ENCODE measurements around the gene DRC7. TPM values are rescaled to one million over a fixed set of nuclear protein-coding genes. Genes with fewer than 3 reads are reported as not detected.
"Not testable (repeated sequence)": the region's sequence is repeated elsewhere in the genome, so short reads cannot be mapped to it uniquely, and the experiment has no call there.

The DRC7 gene
- total RNA-seq, 1 experiment from 2014 or later = not detected

GRCh38 chr16:57711346-57711745 is 16.7 kb downstream of the DRC7 start:
- Mint-ChIP-seq H3K4me1 (no peaks in the 10 kb centered on the region), H3K27me3 (ENCODE audit: low read depth) (no peaks in the 10 kb centered on the region), H3K27ac (no peak overlapping the region), H3K36me3 (no peaks in the 10 kb centered on the region), H3K9me3 (peaks cover 7% of the 10 kb centered on the region; the same call in 1 of the 2 replicates), H3K4me3 (no peak overlapping the region)
- ATAC-seq (no peak), DNase-seq (ENCODE audit: low spot score) (no peak)
- ChIA-PET POLR2A (no interaction called here), CTCF (no interaction called here)
- TF ChIP-seq ZNF317 (CRISPR knock-in tag; IDR thresholded peaks at IDR 0.05; ENCODE audit: borderline replicate concordance, low read depth) (no peak), ZNF219 (CRISPR knock-in tag; IDR thresholded peaks at IDR 0.05; ENCODE audit: borderline replicate concordance) (no peak), FOXP1 (CRISPR knock-in tag; IDR thresholded peaks at IDR 0.05; ENCODE audit: borderline replicate concordance) (no peak)

- ChIA-PET CTCF (no interaction called here), POLR2A (no interaction called here)
- Mint-ChIP-seq H3K36me3 (no peaks in the 10 kb centered on the region), H3K4me1 (no peaks in the 10 kb centered on the region), H3K27me3 (ENCODE audit: low read depth) (no peaks in the 10 kb centered on the region), H3K4me3 (no peak overlapping the region), H3K27ac (no peak overlapping the region), H3K9me3 (peaks cover 3% of the 10 kb centered on the region; the same call in 1 of the 2 replicates)
- no peak for DNase-seq (ENCODE audit: low spot score)
- ATAC-seq = no peak
- TF ChIP-seq TEAD4 (CRISPR knock-in tag; IDR thresholded peaks at IDR 0.05) (no peak), E2F5 (CRISPR knock-in tag; IDR thresholded peaks at IDR 0.05) (no peak), E2F4 (CRISPR knock-in tag; IDR thresholded peaks at IDR 0.05; ENCODE audit: borderline replicate concordance, low read depth) (no peak), USF1 (CRISPR knock-in tag; IDR thresholded peaks at IDR 0.05) (no peak), ZNF671 (CRISPR knock-in tag; IDR thresholded peaks at IDR 0.05) (no peak), TCF7 (CRISPR knock-in tag; IDR thresholded peaks at IDR 0.05; ENCODE audit: low read depth) (no peak), JUN (CRISPR knock-in tag; IDR thresholded peaks at IDR 0.05) (no peak), MYBL2 (CRISPR knock-in tag; IDR thresholded peaks at IDR 0.05) (no peak), ESRRA (CRISPR knock-in tag; IDR thresholded peaks at IDR 0.05; ENCODE audit: borderline replicate concordance) (no peak), AFF4 (CRISPR knock-in tag; IDR thresholded peaks at IDR 0.05; ENCODE audit: borderline replicate concordance) (no peak), PREB (CRISPR knock-in tag; IDR thresholded peaks at IDR 0.05; ENCODE audit: borderline replicate concordance) (no peak), ZNF263 (CRISPR knock-in tag; IDR thresholded peaks at IDR 0.05; ENCODE audit: low read depth) (no peak), ZNF281 (CRISPR knock-in tag; IDR thresholded peaks at IDR 0.05) (no peak)
Observed at GRCh38 chr16:57711993-57712392, 17.4 kb downstream of the DRC7 start.

- H3K36me3 Mint-ChIP-seq, POLR2A ChIA-PET, CTCF ChIA-PET: not testable (repeated sequence)
Observed at GRCh38 chr16:57712569-57712968, 18.0 kb downstream of the DRC7 start.

More at GRCh38 chr16:57712569-57712968, 18.0 kb downstream of the DRC7 start:
- DNase-seq (ENCODE audit: low spot score); H3K4me3 Mint-ChIP-seq; ATAC-seq; H3K27me3 Mint-ChIP-seq (ENCODE audit: low read depth); H3K4me1 Mint-ChIP-seq; H3K27ac Mint-ChIP-seq; H3K9me3 Mint-ChIP-seq: not testable (repeated sequence)

Data from WTC11 (cell line).